Measurements from ENCODE around the gene HOPX. TPM values are rescaled to one million over a fixed set of nuclear protein-coding genes. Genes with fewer than 3 reads are reported as not detected.
A peak's percentile ranks its signal among the peaks of the same experiment; 100 is the strongest.
"Not testable (repeated sequence)": the region's sequence is repeated elsewhere in the genome, so short reads cannot be mapped to it uniquely, and the experiment has no call there.

Gene HOPX
- total RNA-seq, 4 donors from 2014 or later, result 6.0 to 37.4 (median 17.4) TPM

DNA sequence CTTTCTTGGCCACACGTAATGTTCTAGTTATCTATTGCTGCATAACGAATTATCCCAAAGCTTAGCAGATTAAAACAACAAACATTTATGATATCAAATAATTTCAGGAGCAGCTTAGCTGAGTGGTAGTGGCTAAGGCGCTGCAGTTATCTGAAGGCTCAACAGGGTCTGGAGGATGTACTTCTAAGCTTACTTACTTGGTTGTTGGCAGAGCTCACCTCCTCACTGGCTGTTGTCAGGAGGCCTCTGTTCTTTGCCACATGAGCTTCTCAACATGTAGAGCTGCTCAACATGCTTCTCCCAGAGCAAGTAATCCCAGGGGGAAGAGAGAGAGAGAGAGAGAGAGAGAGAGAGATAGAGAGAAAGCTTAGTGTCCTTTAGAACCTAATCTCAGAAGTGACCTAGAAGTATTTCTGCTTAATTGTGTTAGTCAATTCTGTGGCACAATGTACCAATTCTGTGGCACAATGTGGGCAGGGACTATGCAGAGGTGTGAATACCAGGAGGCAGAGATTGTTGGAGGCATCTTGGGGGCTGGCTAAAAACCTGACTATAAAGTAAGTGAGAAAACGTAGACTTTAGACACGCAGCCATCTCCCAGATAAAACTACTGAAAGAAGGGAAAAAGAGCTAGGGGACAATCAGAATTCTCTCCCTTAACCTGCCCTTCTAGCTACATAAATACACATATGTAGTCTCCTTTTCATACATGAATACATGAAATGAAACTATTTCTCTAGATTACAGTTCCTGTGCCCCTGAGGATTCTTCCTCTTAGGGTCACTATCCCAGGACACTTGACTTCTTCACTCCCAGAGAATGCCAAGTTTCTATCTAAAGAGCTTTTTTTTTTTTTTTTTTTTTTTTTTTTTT is 40.2 kb downstream of the HOPX start:
- intact Hi-C loops (cut with DNase I; ENCODE audit: low total_unique reads), result no loop called here
- Histone ChIP-seq H3K4me1 (no peaks in the 10 kb centered on the region), H3K27ac (peak overlapping the region in 1 of 2 donors; percentile 37), H3K27me3 (no peaks in the 10 kb centered on the region), H3K4me3 (no peak overlapping the region), H3K36me3 (no peaks in the 10 kb centered on the region), H3K9me3 (no peaks in the 10 kb centered on the region)
- DNase-seq, result no peak
- TF ChIP-seq POLR2A (IDR thresholded peaks at IDR 0.05), result no peak
- TF ChIP-seq, protein P1, sequence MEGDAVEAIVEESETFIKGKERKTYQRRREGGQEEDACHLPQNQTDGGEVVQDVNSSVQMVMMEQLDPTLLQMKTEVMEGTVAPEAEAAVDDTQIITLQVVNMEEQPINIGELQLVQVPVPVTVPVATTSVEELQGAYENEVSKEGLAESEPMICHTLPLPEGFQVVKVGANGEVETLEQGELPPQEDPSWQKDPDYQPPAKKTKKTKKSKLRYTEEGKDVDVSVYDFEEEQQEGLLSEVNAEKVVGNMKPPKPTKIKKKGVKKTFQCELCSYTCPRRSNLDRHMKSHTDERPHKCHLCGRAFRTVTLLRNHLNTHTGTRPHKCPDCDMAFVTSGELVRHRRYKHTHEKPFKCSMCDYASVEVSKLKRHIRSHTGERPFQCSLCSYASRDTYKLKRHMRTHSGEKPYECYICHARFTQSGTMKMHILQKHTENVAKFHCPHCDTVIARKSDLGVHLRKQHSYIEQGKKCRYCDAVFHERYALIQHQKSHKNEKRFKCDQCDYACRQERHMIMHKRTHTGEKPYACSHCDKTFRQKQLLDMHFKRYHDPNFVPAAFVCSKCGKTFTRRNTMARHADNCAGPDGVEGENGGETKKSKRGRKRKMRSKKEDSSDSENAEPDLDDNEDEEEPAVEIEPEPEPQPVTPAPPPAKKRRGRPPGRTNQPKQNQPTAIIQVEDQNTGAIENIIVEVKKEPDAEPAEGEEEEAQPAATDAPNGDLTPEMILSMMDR (IDR thresholded peaks at IDR 0.05), result no peak

- Histone ChIP-seq H3K4me3 (no peak overlapping the region), H3K27ac (no peak overlapping the region), H3K36me3 (no peaks in the 10 kb centered on the region), H3K4me1 (no peaks in the 10 kb centered on the region), H3K9me3 (no peaks in the 10 kb centered on the region), H3K27me3 (no peaks in the 10 kb centered on the region)
- intact Hi-C loops (cut with DNase I; ENCODE audit: low total_unique reads), result no loop called here
- no peak for DNase-seq
- TF ChIP-seq, protein P1 (IDR thresholded peaks at IDR 0.05), result no peak
- no peak for TF ChIP-seq POLR2A (IDR thresholded peaks at IDR 0.05)
Observed at GRCh38 chr4:56637791-56638190, 43.3 kb downstream of the HOPX start.

- no peak for DNase-seq
- Histone ChIP-seq H3K27me3 (no peaks in the 10 kb centered on the region), H3K4me1 (no peaks in the 10 kb centered on the region), H3K9me3 (no peaks in the 10 kb centered on the region), H3K27ac (no peak overlapping the region), H3K36me3 (no peaks in the 10 kb centered on the region), H3K4me3 (no peak overlapping the region)
- intact Hi-C loops (cut with DNase I; ENCODE audit: low total_unique reads), result no loop called here
- no peak for TF ChIP-seq POLR2A (IDR thresholded peaks at IDR 0.05)
- TF ChIP-seq, protein P1 (IDR thresholded peaks at IDR 0.05), result no peak
Observed at GRCh38 chr4:56637154-56637553, 43.9 kb downstream of the HOPX start.

GRCh38 chr4:56634954-56635353 is 46.1 kb downstream of the HOPX start:
- H3K4me3 ChIP-seq; H3K4me1 ChIP-seq; DNase-seq; H3K27ac ChIP-seq; H3K27me3 ChIP-seq; H3K9me3 ChIP-seq; H3K36me3 ChIP-seq; intact Hi-C loops (cut with DNase I; ENCODE audit: low total_unique reads): not testable (repeated sequence)

GRCh38 chr4:56633486-56633885 is 47.6 kb downstream of the HOPX start:
- Histone ChIP-seq H3K36me3 (no peaks in the 10 kb centered on the region), H3K27ac (no peak overlapping the region), H3K27me3 (no peaks in the 10 kb centered on the region), H3K4me3 (no peak overlapping the region), H3K4me1 (no peaks in the 10 kb centered on the region), H3K9me3 (no peaks in the 10 kb centered on the region)
- DNase-seq, result no peak
- TF ChIP-seq POLR2A (IDR thresholded peaks at IDR 0.05), result no peak
- TF ChIP-seq, protein P1 (IDR thresholded peaks at IDR 0.05), result no peak
- intact Hi-C loops (cut with DNase I; ENCODE audit: low total_unique reads), result no loop called here

Data from uterus (tissue), 4 donors.